Measurements from ENCODE around the gene YIF1A. TPM values are rescaled to one million over a fixed set of nuclear protein-coding genes. Genes with fewer than 3 reads are reported as not detected.

The YIF1A gene
- polyA plus RNA-seq, 1 donor from 2014 or later = 51.2 TPM

DNA sequence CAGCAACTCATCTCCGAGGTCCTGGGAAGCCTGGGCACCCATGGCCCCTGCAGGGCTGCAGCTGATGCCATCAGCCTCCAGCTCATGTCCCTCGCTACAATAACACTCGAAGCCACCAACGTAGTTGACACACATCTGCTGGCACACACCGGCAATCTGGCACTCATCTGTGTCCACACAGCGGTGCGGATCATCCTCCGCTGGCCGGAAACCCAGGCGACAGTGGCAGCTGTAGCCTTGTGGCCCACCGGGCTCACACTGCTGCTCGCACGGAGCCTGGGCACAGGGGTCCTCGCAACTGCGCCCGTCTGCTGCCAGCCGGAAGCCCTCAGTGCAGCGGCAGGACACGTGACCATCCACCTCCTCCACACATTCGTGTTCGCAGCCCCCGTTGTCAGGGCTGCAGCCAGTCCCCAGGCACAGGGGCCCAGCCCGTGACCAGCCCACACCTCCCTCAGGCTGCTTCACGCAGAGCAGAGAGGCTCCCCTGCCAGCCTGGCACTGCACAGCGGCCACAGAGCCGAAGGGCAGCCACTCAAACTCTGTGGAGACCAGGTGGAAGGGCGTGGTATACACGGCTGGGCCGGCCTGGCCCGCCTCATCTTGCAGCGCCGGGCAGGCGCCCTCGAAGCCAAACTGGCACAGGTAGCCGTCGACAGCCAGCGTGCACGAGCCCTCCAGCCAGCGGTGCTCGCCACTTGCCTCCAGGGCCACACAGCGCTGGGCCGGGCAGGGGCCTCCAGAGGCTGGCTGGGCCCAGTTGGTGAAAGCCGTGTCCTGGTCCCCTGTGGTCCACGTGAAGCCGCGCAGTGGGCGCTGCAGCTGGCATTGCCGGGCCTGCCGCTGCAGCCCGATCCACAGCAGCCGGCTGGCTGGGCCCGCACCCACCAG, 27.2 kb upstream of the YIF1A start:
- TF ChIP-seq EP300 (conservative IDR thresholded peaks at IDR 0.05; ENCODE audit: poor library complexity, severe bottlenecking) (no peak), EZH2 (IDR thresholded peaks at IDR 0.05; ENCODE audit: borderline replicate concordance, insufficient read depth, low read length, poor library complexity, severe bottlenecking) (no peak), POLR2AphosphoS5 (IDR thresholded peaks at IDR 0.05) (no peak), TAF1 (IDR thresholded peaks at IDR 0.05; ENCODE audit: low read depth) (no peak), RAD21 (conservative IDR thresholded peaks at IDR 0.05) (no peak), MXI1 (conservative IDR thresholded peaks at IDR 0.05; ENCODE audit: poor library complexity, severe bottlenecking) (no peak), SMC3 (conservative IDR thresholded peaks at IDR 0.05; ENCODE audit: poor library complexity) (no peak)
- TF ChIP-seq, protein P1, sequence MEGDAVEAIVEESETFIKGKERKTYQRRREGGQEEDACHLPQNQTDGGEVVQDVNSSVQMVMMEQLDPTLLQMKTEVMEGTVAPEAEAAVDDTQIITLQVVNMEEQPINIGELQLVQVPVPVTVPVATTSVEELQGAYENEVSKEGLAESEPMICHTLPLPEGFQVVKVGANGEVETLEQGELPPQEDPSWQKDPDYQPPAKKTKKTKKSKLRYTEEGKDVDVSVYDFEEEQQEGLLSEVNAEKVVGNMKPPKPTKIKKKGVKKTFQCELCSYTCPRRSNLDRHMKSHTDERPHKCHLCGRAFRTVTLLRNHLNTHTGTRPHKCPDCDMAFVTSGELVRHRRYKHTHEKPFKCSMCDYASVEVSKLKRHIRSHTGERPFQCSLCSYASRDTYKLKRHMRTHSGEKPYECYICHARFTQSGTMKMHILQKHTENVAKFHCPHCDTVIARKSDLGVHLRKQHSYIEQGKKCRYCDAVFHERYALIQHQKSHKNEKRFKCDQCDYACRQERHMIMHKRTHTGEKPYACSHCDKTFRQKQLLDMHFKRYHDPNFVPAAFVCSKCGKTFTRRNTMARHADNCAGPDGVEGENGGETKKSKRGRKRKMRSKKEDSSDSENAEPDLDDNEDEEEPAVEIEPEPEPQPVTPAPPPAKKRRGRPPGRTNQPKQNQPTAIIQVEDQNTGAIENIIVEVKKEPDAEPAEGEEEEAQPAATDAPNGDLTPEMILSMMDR (IDR thresholded peaks at IDR 0.05; ENCODE audit: poor library complexity, severe bottlenecking) = no peak
- TF ChIP-seq, protein P2, sequence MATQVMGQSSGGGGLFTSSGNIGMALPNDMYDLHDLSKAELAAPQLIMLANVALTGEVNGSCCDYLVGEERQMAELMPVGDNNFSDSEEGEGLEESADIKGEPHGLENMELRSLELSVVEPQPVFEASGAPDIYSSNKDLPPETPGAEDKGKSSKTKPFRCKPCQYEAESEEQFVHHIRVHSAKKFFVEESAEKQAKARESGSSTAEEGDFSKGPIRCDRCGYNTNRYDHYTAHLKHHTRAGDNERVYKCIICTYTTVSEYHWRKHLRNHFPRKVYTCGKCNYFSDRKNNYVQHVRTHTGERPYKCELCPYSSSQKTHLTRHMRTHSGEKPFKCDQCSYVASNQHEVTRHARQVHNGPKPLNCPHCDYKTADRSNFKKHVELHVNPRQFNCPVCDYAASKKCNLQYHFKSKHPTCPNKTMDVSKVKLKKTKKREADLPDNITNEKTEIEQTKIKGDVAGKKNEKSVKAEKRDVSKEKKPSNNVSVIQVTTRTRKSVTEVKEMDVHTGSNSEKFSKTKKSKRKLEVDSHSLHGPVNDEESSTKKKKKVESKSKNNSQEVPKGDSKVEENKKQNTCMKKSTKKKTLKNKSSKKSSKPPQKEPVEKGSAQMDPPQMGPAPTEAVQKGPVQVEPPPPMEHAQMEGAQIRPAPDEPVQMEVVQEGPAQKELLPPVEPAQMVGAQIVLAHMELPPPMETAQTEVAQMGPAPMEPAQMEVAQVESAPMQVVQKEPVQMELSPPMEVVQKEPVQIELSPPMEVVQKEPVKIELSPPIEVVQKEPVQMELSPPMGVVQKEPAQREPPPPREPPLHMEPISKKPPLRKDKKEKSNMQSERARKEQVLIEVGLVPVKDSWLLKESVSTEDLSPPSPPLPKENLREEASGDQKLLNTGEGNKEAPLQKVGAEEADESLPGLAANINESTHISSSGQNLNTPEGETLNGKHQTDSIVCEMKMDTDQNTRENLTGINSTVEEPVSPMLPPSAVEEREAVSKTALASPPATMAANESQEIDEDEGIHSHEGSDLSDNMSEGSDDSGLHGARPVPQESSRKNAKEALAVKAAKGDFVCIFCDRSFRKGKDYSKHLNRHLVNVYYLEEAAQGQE (IDR thresholded peaks at IDR 0.05; ENCODE audit: borderline replicate concordance) = no peak
- no peaks in the 10 kb centered on the region for H4K20me1 ChIP-seq (ENCODE audit: insufficient read depth)
- H3F3A ChIP-seq (ENCODE audit: insufficient read depth, low read length, poor library complexity, severe bottlenecking) = no peaks in the 10 kb centered on the region
- H3K27me3 ChIP-seq (ENCODE audit: insufficient read depth, low read depth, low read length) = peaks cover 11% of the 10 kb centered on the region
- no peaks in the 10 kb centered on the region for H3K9me2 ChIP-seq (ENCODE audit: insufficient read depth, low read length)
- no peak overlapping the region for H3K4me2 ChIP-seq (ENCODE audit: low read length)
- no peaks in the 10 kb centered on the region for H3K79me2 ChIP-seq (replicated peaks; ENCODE audit: insufficient read depth, low read length)
- H3K27ac ChIP-seq (ENCODE audit: low read length) = no peak overlapping the region
- no peaks in the 10 kb centered on the region for H3K9me3 ChIP-seq (ENCODE audit: low read length)
- no peak overlapping the region for H3K4me3 ChIP-seq (ENCODE audit: low read length)
- H2AFZ ChIP-seq (ENCODE audit: low read depth, low read length) = no peak overlapping the region
- no peak overlapping the region for H3K9ac ChIP-seq (ENCODE audit: low read length)
- H3K36me3 ChIP-seq (ENCODE audit: insufficient read depth, low read length) = no peaks in the 10 kb centered on the region

GRCh38 chr11:66315498-66315885, 26.5 kb upstream of the YIF1A start:
- H3K9me3 ChIP-seq (ENCODE audit: low read length) = no peaks in the 10 kb centered on the region
- H2AFZ ChIP-seq (ENCODE audit: low read depth, low read length) = no peak overlapping the region
- no peaks in the 10 kb centered on the region for H3F3A ChIP-seq (ENCODE audit: insufficient read depth, low read length, poor library complexity, severe bottlenecking)
- H3K27me3 ChIP-seq (ENCODE audit: insufficient read depth, low read depth, low read length) = peaks cover 11% of the 10 kb centered on the region
- H3K36me3 ChIP-seq (ENCODE audit: insufficient read depth, low read length) = no peaks in the 10 kb centered on the region
- H3K9me2 ChIP-seq (ENCODE audit: insufficient read depth, low read length) = no peaks in the 10 kb centered on the region
- TF ChIP-seq, protein P2 (IDR thresholded peaks at IDR 0.05; ENCODE audit: borderline replicate concordance) = no peak
- TF ChIP-seq EP300 (conservative IDR thresholded peaks at IDR 0.05; ENCODE audit: poor library complexity, severe bottlenecking) (no peak), TAF1 (IDR thresholded peaks at IDR 0.05; ENCODE audit: low read depth) (no peak), SMC3 (conservative IDR thresholded peaks at IDR 0.05; ENCODE audit: poor library complexity) (no peak), MXI1 (conservative IDR thresholded peaks at IDR 0.05; ENCODE audit: poor library complexity, severe bottlenecking) (no peak)
- H3K4me2 ChIP-seq (ENCODE audit: low read length) = no peak overlapping the region
- no peaks in the 10 kb centered on the region for H3K79me2 ChIP-seq (replicated peaks; ENCODE audit: insufficient read depth, low read length)
- no peak overlapping the region for H3K9ac ChIP-seq (ENCODE audit: low read length)
- no peaks in the 10 kb centered on the region for H4K20me1 ChIP-seq (ENCODE audit: insufficient read depth)
- no peak overlapping the region for H3K27ac ChIP-seq (ENCODE audit: low read length)
- no peak overlapping the region for H3K4me3 ChIP-seq (ENCODE audit: low read length)

Data from neural cell (in vitro differentiated cells).